IPS DF 19.7 (cell line): ENCODE measurements around the gene TMEM170A.

Experiments used
- DNase-seq: peaks from one replicate; pipeline ENCODE4 v3.0.0-alpha.2; 2013; ENCODE audit warnings: low read depth, low spot score

The TMEM170A gene

DNA sequence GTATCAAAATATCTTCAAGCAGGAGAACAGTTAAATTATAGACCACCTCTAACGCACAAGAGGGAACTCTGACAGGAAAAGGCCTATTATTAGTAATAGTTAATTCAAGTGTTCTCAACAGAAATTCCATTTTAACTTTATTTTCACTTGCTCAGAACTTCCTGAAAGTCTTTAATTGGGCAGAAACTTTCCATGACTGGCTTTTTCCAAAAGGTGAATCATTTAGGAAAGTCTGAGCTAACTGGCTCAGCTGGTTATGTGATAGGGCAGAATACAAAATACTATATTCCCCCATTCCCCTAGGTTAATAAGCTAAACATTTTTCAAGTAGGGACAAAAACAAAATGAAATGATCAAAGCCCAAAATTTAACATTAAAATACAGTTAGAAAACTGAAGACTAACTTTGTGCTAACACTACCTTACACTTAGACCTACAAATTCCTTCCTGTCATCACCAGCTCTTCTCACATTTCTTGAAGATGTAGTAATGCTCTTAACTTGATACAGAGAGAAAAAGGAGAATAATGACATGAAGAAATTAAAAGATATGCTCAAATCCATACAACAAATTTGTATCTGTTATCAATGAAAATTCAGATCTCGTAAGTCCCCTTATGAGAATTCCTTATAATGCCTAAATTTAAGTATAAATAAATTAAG is 62.2 kb downstream of the TMEM170A start:
- no peak for DNase-seq

DNA sequence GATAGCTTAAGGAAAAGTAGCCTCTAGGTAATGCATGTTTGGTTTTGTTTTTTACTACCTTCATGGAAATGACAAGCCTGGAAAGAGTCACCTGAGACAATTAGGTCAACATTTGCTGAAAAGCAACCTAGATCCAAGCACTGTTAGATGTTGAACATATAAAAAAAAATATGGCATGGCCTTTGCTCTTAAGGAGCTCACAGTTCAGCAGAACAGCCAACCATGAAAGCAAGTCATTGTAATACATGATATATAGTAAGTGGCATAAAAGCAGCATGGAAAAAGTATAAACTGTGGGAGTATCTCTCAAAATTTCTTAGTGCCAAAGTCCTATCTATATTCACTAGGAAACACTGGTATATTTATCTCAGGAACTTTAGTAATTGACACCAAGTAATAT is 62.8 kb downstream of the TMEM170A start:
- DNase-seq = no peak

DNA sequence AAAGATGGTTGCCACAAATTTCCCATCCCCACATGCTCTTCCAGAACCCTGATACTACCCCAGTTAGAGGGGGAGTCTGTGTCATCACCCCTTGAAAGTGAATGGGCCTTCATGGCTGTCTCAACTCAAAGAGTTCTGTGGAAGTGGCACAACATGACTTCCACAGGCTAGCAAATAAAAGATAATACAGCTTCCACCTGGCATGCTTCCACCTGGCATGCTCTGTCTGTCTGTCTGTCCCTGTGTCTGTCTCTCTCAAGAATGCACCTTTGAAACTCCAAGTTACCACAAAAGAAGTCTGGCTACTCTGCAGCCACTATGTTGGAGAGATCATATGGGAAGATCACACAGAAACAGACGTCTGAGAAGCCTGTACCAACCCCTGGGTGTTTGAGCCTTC is 66.2 kb downstream of the TMEM170A start:
- no peak for DNase-seq

DNA sequence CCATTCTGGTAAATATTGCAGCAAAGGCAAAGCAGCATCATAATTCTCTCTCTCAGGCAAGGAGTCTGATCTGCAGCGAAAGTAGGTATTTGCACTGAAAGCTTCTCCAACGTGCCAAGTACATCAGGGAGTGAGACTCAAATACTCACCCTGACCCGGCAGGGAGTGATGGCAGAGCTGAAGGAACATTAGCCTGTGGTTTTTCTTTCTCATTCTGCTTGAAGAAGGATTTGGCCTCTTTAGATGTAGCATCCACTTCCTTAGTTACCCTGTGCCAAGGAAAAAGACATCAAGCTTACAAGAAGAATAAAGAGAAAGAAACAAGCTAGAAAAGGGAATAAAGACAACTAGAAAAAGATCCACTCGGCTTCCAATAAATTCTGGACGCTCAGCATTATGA is 69.5 kb downstream of the TMEM170A start:
- no peak for DNase-seq
